HG03066 (cell line): ENCODE results near the gene CBFA2T2.
"Not testable (repeated sequence)": the region's sequence is repeated elsewhere in the genome, so short reads cannot be mapped to it uniquely, and the experiment has no call there.

Source experiments
- ATAC-seq: cut with Tn5 transposase; IDR thresholded peaks from one replicate; pipeline ENCODE4 v1.9.1; 2021; ENCODE audit warnings: low read depth; ENCODE audit not compliant: unreplicated experiment

Gene CBFA2T2

DNA sequence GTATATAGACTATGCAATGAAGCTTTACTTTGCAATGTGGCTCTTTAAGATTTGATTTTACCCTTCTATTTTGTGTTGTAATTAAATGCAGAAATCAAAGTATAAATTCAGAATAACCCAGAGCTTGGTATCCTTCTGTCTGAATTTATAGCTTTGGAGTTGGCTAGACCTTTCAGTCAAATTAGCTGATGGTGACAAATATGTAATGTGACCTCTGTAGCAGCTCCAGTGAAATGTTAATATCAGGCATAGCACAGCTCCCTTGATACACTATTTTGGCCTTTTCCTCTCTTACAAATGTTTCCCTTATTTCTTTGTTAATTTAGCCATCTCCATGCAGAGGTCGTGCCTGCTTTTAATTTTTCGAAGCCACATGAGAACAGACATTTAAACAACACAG lies 11.1 kb downstream of the CBFA2T2 start:
- ATAC-seq: no peak

GRCh38 chr20:33503564-33503963 lies 13.7 kb downstream of the CBFA2T2 start:
- ATAC-seq: no peak

GRCh38 chr20:33506576-33506975 lies 16.7 kb downstream of the CBFA2T2 start:
- ATAC-seq: no peak

GRCh38 chr20:33507461-33507860 lies 17.6 kb downstream of the CBFA2T2 start:
- no peak for ATAC-seq

DNA sequence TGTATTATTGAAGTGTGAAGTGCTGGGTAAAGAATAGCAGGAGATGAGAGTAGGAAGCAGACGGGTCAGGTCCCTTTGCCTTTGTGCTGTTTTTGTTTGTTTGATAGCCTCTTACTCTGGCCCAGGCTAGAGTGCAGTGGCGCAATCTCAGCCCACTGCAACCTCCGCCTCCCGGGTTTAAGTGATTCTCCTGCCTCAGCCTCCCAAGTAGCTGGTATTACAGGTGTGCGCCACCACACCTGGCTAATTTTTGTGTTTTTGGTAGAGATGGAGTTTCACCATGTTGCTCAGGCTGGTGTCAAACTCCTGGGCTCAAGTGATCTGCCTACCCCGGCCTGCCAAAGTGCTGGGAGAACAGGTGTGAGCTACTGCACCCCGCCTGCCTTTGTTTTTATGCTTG lies 18.1 kb downstream of the CBFA2T2 start:
- ATAC-seq: not testable (repeated sequence)

DNA sequence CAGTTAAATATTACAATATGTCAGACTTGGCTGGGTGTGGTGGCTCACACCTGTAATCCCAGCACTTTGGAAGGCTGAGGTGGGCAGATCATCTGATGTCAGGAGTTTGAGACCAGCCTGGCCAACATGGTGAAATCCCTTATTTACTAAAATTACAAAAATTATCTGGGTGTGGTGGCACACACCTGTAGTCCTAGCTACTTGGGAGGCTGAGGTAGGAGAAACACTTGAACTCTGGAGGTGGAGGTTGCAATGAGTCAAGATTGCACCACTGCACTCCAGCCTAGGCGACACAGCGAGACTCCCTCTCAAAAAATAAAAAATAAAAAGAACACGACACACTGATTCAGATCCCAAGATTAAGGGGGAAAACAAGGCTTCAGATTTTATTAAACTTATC lies 19.2 kb downstream of the CBFA2T2 start:
- ATAC-seq: not testable (repeated sequence)

- not testable (repeated sequence) for ATAC-seq
These were observed 22.0 kb downstream of the CBFA2T2 start for GRCh38 chr20:33511876-33512275.

DNA sequence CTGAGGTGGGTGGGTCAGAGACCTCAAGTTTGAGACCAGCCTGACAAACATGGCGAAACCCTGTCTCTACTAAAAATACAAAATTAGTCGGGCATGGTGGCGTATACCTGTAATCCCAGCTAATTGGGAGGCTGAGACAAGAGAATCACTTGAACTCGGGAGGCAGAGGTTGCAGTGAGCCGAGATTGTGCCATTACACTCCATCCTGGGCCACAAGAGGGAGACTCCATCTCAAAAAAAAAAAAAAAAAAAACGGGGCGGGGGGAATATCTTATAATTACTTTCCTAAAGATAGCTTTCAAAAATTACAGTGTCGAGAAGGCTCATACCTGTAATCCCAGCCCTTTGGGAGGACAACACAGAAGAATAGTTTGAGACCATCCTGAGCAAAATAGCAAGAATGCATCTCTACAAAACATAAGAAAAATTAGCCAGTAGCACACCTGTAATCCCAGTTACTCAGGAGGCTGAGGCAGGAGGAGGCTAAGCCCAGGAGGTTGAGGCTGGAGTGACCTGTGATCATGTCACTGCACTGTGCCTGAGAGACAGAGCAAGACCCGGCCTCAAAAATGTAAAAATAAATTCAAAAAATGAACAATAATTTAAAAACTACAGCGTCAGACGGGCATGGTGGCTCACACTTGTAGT lies 25.8 kb downstream of the CBFA2T2 start:
- ATAC-seq: no peak

DNA sequence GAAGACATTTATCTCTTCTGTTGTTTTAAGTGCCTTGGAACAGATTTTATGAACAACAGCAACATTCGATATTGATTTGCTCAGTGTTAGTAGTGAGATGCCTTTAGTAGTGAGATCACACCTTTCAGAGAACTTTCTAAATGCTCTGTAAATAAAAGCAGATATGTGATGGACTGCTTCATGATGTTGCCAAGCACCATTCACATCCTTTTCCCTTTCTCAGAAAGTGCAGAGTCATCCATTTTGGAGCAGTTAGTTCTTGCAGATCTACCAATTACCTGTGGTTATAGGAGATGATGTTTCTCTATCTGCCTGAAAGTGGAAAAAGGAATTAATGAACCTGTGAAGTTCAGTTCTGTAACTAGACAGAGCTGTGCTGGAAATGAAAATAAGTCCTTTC lies 27.0 kb downstream of the CBFA2T2 start:
- no peak for ATAC-seq

GRCh38 chr20:33518071-33518470 lies 28.2 kb downstream of the CBFA2T2 start:
- ATAC-seq: no peak

- no peak for ATAC-seq
These were observed 31.6 kb downstream of the CBFA2T2 start for GRCh38 chr20:33521461-33521860.

GRCh38 chr20:33522256-33522820 lies 32.4 kb downstream of the CBFA2T2 start:
- ATAC-seq: no peak

GRCh38 chr20:33524261-33524660 lies 34.4 kb downstream of the CBFA2T2 start:
- no peak for ATAC-seq

- ATAC-seq: no peak
These were observed 36.9 kb downstream of the CBFA2T2 start for GRCh38 chr20:33526769-33527168.

- no peak for ATAC-seq
These were observed 41.4 kb downstream of the CBFA2T2 start for GRCh38 chr20:33531047-33531877.

DNA sequence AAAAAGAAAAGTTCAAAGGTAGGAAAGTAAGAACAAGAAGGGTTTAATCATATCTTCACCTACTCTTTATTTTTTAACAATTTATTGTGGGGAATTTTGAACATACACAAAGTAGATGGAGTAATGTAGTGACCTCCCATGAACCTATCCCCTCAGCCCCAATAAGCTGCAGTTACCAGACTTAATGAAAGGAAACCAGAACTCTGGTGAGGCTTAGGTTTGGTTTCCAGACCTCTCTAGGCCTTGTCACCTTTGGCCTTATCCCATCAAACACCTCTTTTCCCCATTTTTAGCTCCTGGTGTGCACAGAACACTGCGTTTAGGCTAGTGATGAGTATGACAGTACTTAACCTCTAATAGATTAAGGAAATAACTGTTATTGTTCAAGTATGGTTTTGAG lies 42.0 kb downstream of the CBFA2T2 start:
- no peak for ATAC-seq

DNA sequence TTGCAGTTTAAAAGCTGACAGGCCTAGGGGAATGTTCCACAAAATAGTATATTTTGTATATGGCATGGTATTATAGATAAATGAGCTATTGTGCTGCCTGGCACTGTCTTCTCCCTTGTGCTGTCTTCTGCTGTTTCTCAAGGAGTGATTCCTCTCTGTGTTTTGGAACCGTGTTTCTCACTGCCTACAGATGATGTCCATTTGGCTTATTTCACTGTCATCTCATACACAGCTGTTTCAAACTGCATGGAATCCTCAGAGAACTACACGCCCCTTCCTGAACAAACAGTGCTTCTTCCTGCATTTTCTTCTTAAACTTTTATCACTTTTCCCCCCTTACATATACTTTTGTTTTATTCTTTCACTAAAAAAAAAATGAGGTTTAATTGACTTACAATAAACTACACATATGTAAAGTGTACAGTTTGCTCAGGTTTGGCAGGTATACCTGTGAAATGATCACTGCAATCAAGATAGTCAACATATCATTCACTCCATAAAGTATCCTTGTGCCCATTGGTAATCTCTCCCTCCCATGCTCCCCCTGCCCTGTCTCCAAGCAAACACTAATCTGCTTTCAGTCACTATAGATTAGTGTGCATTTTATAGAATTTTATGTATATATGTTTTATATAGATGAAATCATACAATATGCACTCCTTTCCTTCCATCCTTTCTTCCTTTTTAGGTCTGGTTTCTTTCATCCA lies 43.0 kb downstream of the CBFA2T2 start:
- no peak for ATAC-seq

DNA sequence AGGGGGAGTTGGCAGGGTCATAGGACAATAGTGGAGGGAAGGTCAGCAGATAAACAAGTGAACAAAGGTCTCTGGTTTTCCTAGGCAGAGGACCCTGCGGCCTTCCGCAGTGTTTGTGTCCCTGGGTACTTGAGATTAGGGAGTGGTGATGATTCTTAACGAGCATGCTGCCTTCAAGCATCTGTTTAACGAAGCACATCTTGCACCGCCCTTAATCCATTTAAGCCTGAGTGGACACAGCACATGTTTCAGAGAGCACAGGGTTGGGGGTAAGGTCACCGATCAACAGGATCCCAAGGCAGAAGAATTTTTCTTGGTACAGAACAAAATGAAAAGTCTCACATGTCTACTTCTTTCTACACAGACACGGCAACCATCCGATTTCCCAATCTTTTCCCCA lies 45.8 kb downstream of the CBFA2T2 start:
- not testable (repeated sequence) for ATAC-seq

GRCh38 chr20:33537608-33538007 lies 47.7 kb downstream of the CBFA2T2 start:
- no peak for ATAC-seq

- no peak for ATAC-seq
These were observed 49.2 kb downstream of the CBFA2T2 start for GRCh38 chr20:33539129-33539528.

DNA sequence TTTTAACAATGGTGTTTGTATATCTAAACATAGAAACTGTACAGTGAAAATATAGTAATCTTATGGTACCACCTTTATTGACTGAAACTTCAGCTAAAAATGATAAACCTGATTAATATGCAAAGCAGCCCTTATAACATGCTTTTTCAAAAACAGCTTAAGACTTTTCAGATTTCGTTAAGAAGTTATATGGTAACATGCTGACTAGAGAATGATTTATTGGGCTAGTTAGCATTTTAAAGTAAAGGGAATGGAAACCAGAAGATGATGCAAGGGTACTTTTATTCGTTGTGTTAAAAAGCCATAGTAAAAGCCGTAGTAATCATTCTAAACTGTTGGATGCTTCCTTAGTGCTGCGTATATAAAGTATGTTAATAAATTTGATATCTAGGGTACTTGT lies 50.5 kb downstream of the CBFA2T2 start:
- ATAC-seq: no peak
